Epithelial cell of prostate (primary cell): ENCODE measurements around the gene IGLL1.
"Not testable (repeated sequence)": the region's sequence is repeated elsewhere in the genome, so short reads cannot be mapped to it uniquely, and the experiment has no call there.

ENCODE experiments used
- DNase-seq: peaks from one replicate; pipeline ENCODE4 v3.0.0-alpha.2; 2011; ENCODE audit warnings: low read depth, low spot score
- H3K27ac ChIP-seq: fragments of 450-650 bp; 2 replicates; pipeline ENCODE4 v1.5.1; 2017; ENCODE audit warnings: mild to moderate bottlenecking

The IGLL1 gene

GRCh38 chr22:23543506-23544000, 36.5 kb downstream of the IGLL1 start:
- H3K27ac ChIP-seq, DNase-seq: not testable (repeated sequence)

GRCh38 chr22:23542933-23543332, 37.2 kb downstream of the IGLL1 start:
- no peak overlapping the region for H3K27ac ChIP-seq
- peak; percentile 24 for DNase-seq

- not testable (repeated sequence) for DNase-seq, H3K27ac ChIP-seq
Observed at GRCh38 chr22:23542391-23542790, 37.7 kb downstream of the IGLL1 start.

- not testable (repeated sequence) for DNase-seq, H3K27ac ChIP-seq
Observed at GRCh38 chr22:23541849-23542281, 38.2 kb downstream of the IGLL1 start.

GRCh38 chr22:23540837-23541236, 39.3 kb downstream of the IGLL1 start:
- not testable (repeated sequence) for H3K27ac ChIP-seq, DNase-seq

- not testable (repeated sequence) for DNase-seq
Observed at GRCh38 chr22:23539839-23540198, 40.3 kb downstream of the IGLL1 start.

GRCh38 chr22:23539135-23539838, 40.8 kb downstream of the IGLL1 start:
- H3K27ac ChIP-seq, result no peak overlapping the region
- DNase-seq, result peak; percentile 18

More at GRCh38 chr22:23539839-23540198, 40.3 kb downstream of the IGLL1 start:
- not testable (repeated sequence) for H3K27ac ChIP-seq

- not testable (repeated sequence) for DNase-seq, H3K27ac ChIP-seq
Observed at GRCh38 chr22:23538696-23539030, 41.4 kb downstream of the IGLL1 start.

- H3K27ac ChIP-seq, DNase-seq: not testable (repeated sequence)
Observed at GRCh38 chr22:23537830-23538695, 42.0 kb downstream of the IGLL1 start.

- H3K27ac ChIP-seq, result no peak overlapping the region
- no peak for DNase-seq
Observed at GRCh38 chr22:23537416-23537815, 42.7 kb downstream of the IGLL1 start.

- no peak overlapping the region for H3K27ac ChIP-seq
- DNase-seq, result no peak
Observed at GRCh38 chr22:23536821-23537345, 43.2 kb downstream of the IGLL1 start.

GRCh38 chr22:23535790-23536661, 44.1 kb downstream of the IGLL1 start:
- not testable (repeated sequence) for DNase-seq, H3K27ac ChIP-seq

GRCh38 chr22:23534851-23535717, 45.0 kb downstream of the IGLL1 start:
- no peak overlapping the region for H3K27ac ChIP-seq
- DNase-seq, result no peak

- no peak overlapping the region for H3K27ac ChIP-seq
- no peak for DNase-seq
Observed at GRCh38 chr22:23534201-23534850, 45.8 kb downstream of the IGLL1 start.

GRCh38 chr22:23533771-23534191, 46.3 kb downstream of the IGLL1 start:
- H3K27ac ChIP-seq, result no peak overlapping the region
- no peak for DNase-seq

- H3K27ac ChIP-seq, result no peak overlapping the region
- no peak for DNase-seq
Observed at GRCh38 chr22:23533328-23533762, 46.7 kb downstream of the IGLL1 start.

- DNase-seq, result no peak
- no peak overlapping the region for H3K27ac ChIP-seq
Observed at GRCh38 chr22:23532731-23533130, 47.4 kb downstream of the IGLL1 start.

GRCh38 chr22:23531966-23532705, 48.0 kb downstream of the IGLL1 start:
- H3K27ac ChIP-seq, result no peak overlapping the region
- DNase-seq, result no peak
